HEK293T (cell line): ENCODE results near the gene FOXO1.

Experiments used
- ARNT ChIP-seq: fragments of 450-650 bp; IDR thresholded peaks from 2 replicates; pipeline ENCODE4 v1.6.1; 2017; ENCODE audit warnings: mild to moderate bottlenecking
- BHLHE40 ChIP-seq: fragments of 450-650 bp; IDR thresholded peaks from 2 replicates; pipeline ENCODE4 v1.6.1; 2016; ENCODE audit warnings: mild to moderate bottlenecking, moderate library complexity, borderline replicate concordance
- CTBP1 ChIP-seq: fragments of 450-650 bp; IDR thresholded peaks from 2 replicates; pipeline ENCODE4 v1.6.1; 2016; ENCODE audit warnings: borderline replicate concordance
- FOXA1 ChIP-seq: fragments of 450-650 bp; IDR thresholded peaks from 2 replicates; pipeline ENCODE4 v1.6.1; 2016; ENCODE audit warnings: mild to moderate bottlenecking
- FOXK2 ChIP-seq: fragments of 450-650 bp; IDR thresholded peaks from 2 replicates; pipeline ENCODE4 v1.6.1; 2016; ENCODE audit warnings: mild to moderate bottlenecking
- FOXM1 ChIP-seq: fragments of 450-650 bp; IDR thresholded peaks from 2 replicates; pipeline ENCODE4 v1.6.1; 2017; ENCODE audit warnings: mild to moderate bottlenecking, borderline replicate concordance
- HDGF ChIP-seq: fragments of 450-650 bp; IDR thresholded peaks from 2 replicates; pipeline ENCODE4 v1.6.1; 2017; ENCODE audit warnings: antibody characterized with exemption, borderline replicate concordance
- NFRKB ChIP-seq: fragments of 450-650 bp; IDR thresholded peaks from 2 replicates; pipeline ENCODE4 v1.6.1; 2016; ENCODE audit warnings: mild to moderate bottlenecking, moderate library complexity
- PKNOX1 ChIP-seq: fragments of 450-650 bp; IDR thresholded peaks from 2 replicates; pipeline ENCODE4 v1.6.1; 2016
- SP1 ChIP-seq: fragments of 450-650 bp; IDR thresholded peaks from 2 replicates; pipeline ENCODE4 v1.6.1; 2017
- SUZ12 ChIP-seq: fragments of 450-650 bp; IDR thresholded peaks from 2 replicates; pipeline ENCODE4 v1.6.1; 2016; ENCODE audit warnings: mild to moderate bottlenecking
- TARDBP ChIP-seq: fragments of 450-650 bp; IDR thresholded peaks from 2 replicates; pipeline ENCODE4 v1.6.1; 2016

DNA sequence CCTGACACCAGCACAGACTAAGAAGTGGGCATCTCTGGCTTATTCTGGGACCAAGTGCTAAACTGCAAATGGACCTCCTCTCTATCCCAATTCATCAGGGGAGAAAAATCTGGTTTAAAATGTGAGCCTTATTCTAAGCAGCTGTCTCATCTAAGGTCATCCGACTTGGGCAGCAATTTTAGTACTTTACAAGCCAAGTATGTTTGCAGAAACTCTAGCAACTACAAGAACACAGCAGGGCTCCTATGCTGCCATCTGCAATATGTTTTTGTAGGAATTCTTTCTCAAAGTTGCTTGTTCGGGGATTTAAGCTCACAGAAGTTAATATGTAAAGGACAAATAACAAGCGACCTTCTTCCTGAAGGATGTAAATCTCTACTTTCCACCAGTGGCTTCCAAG, 113.1 kb downstream of the FOXO1 start:
- TF ChIP-seq HDGF, result no peak
- TF ChIP-seq FOXM1, result no peak
- no peak for TF ChIP-seq FOXA1
- no peak for TF ChIP-seq FOXK2
- TF ChIP-seq PKNOX1, result no peak
- no peak for TF ChIP-seq BHLHE40
- no peak for TF ChIP-seq TARDBP
- no peak for TF ChIP-seq CTBP1
- no peak for TF ChIP-seq SP1
- no peak for TF ChIP-seq ARNT
- no peak for TF ChIP-seq NFRKB
- no peak for TF ChIP-seq SUZ12
